GM04503 (cell line): ENCODE measurements around the gene CUX1.

Source experiments
- DNase-seq: peaks from one replicate; pipeline ENCODE4 v3.0.0-alpha.2; 2012; ENCODE audit warnings: low read depth

CUX1 gene

GRCh38 chr7:101957744-101958525 lies 140.5 kb downstream of the CUX1 start:
- no peak for DNase-seq

DNA sequence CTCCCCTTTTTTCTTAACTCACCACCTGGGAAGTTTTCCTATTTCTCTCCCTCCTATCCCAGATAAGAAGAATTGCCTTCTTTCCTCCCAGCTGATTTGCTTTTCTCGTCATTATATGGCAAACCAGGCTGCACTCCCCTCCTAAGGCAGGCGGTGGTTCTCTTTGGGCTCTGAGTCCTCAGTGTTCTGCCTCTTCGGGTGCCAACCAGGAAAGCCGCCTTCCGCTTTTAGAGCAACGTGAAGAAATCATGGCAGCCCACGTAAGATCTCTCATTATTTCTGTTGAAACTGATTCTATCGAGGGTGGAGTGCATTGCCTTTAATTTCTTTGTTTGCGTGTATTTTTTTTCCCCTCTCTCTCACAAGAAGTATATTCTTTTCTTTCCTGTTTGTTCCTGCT lies 141.9 kb downstream of the CUX1 start:
- no peak for DNase-seq

DNA sequence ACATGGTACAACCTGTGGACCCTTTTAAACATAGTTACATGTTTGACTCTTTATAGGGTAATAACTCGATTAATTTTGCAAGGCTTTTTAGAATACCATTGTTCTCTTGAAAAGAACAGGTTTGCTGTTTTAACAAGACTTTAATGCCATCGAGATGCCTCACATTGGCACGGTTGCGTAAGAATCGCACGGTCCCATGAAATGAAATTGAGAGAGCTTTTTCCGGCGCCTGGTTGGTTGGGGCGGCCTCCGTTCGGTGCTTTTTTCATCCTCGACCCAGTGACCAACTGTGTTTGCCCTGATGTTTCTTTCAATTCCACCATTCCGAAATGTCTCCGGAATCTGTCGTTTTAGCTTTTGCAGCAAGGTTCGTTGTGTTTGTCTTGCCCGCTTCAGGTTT lies 142.4 kb downstream of the CUX1 start:
- DNase-seq = no peak

DNA sequence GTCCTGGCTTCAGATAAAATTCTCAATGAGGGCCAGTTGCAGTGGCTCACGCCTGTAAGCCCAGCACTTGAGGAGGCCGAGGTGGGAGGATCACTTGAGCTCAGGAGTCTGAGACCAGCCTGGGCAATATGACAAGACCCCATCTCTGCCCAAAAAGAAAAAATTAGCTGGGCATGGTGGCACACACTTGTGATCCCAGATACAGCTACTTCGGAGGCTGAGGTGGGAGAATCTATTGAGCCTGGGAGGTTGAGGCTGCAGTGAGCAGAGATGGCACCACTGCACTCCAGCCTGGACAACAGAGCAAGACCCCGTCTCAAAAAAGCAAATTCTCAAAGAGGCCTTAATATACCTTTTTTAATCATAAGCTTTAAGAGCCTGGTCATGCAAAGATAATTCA lies 142.9 kb downstream of the CUX1 start:
- DNase-seq = no peak

DNA sequence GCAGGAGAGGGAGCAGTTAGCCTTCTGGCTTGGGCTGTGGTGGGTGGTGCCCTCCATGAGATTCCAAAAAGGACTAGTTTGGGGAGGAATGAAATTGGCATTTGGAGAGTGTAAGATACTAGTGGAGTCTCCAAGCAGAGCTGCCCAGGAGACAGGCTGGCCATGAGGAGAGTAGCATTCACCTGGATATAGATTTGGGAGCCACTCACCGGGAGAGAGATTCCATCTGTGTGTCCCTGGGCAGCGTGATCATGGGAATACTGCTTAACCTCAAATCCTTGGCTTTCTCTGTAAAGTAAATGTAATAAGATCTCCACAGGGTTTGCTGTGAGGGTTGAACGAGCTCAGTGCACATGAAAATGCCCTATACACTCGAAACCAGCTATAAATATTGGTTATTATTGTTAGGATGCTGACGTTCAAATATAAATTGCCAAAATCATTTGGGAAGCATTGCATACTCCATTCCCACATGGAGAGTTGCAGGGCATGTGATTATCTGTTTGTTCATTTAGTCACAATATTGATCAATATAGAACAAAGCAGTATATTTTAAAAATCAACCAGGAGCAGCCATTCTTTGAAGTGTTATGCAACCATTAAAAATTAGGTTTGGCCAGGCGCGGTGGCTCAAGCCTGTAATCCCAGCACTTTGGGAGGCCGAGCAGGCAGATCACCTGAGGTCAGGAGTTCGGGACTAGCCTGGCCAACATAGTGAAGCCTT lies 143.7 kb downstream of the CUX1 start:
- DNase-seq = no peak

GRCh38 chr7:101961811-101962210 lies 144.4 kb downstream of the CUX1 start:
- DNase-seq = no peak

- DNase-seq = no peak
Observed at GRCh38 chr7:101963693-101964092, 146.3 kb downstream of the CUX1 start.

DNA sequence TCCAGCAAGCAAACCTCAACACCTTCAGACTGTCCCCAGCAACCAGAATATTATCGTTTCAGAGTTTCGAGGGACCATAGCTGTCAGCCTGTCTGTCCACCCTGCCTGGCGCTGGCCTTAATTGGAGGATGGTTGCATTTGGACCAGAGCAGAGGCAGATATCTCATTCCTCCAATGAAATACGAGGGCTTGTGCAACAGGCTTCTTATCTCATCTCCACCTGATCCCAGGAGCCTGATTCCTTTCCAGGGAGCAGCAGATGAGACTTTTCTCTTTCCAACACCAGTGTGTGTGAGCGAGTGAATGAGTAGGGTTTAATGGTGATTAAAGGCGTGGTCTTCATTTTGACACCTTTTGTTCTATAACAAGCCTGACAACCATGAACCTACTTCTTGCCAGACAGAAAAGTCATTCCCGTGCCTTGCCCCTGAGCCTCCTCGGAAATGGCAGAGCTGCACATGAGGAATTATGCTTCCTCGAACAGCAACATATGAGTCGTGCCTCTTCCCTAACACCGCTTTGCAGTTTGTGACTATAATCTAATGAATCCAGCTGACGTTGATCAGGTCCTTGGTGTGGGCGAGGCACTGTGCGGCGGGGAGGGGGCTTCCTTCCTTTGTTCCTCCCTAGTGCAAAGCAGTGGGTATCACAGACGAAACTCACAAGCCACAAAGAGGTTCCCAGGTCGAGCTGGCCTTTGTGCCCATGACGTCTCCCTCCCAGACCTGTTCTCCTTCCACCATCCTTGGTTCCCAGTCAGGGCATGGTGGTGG lies 147.4 kb downstream of the CUX1 start:
- no peak for DNase-seq

- DNase-seq = no peak
Observed at GRCh38 chr7:101968720-101969466, 151.5 kb downstream of the CUX1 start.

DNA sequence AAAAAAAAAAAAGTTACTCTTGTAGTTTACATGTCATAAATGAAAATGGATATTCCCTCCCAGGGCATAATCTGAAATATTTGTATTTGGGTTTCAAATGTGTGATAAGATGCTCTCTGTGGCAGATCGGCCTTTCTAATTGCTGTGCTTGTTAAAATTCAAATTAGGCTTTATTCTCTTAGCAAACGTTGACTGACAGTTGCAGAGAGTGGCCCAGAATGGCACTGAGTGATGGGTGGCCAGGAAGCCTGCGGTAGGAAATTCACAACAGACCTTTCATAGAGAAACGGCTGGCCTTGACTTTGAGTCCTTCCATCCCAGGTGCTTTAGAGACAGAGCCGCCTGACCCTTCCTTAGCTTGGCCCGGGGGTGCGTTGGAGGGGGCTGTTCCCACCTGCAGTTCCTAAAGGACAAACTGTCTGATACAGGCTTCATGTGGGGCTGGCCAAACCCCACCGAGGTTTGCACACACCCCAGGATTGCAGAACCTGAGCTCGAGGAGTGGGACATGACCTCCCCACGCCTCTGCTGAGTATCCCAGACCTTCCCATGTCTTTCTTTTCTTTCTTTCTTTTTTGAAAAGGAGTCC lies 152.7 kb downstream of the CUX1 start:
- no peak for DNase-seq

DNA sequence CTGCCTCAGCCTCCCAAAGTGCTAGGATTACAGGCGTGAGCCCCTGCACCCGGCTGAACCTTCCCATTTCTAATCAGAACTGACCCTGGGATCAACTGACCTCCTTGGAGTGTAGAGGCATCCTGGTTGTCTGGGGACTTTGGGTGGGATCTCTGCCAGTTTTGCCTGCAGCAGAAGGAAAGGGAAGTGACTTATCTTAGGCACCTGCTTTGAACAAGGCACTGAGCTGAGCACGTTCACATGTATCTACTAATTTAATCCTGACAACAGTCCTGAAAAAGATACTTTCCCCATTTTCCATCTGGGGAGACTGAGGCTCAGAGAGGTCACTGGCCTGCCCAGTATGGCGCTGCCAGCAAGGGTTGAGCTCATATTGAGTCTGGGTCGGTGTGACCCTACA lies 153.4 kb downstream of the CUX1 start:
- DNase-seq = no peak

- DNase-seq = no peak
Observed at GRCh38 chr7:101971457-101971856, 154.0 kb downstream of the CUX1 start.

GRCh38 chr7:101972627-101973026 lies 155.2 kb downstream of the CUX1 start:
- DNase-seq = no peak

- DNase-seq = no peak
Observed at GRCh38 chr7:101973130-101973529, 155.7 kb downstream of the CUX1 start.

DNA sequence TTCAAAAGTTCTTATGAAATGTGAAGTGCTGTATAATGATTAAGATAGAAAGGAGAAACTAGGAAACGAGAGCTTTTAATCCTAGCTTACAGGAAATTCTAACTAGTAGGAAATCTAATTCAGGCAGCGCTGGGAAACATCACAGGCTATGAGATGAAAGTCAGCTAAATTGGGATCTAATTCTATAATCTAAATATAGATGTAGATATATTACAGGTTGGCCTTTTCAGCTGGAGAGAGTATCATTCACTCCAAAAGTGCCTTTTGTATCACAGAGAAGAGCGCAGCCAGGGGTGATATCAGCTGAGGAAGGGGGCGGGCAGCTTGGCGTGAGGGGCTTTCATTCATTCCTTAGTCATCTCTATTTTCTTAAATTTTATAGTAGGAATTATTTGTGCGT lies 157.0 kb downstream of the CUX1 start:
- DNase-seq = no peak

GRCh38 chr7:101975046-101975445 lies 157.6 kb downstream of the CUX1 start:
- no peak for DNase-seq

DNA sequence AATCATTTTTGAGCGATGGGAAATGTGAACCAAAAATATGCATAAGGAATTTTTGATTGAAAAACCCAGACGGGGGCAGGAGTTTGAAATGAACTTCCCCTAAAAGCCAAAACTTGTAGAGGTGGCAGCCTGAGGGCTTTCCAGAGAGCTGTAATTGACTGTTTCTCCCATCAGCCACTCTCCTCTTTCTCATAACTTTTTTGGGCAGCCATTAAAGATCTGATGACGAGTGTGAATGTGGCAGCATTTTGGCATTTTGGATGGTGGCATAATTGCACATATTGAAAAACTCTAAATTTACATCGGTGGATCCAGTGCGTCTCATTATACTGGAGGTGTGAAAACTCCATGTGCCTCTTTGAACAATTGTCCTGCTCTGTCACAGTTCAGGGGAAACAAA lies 159.0 kb downstream of the CUX1 start:
- no peak for DNase-seq

- DNase-seq = no peak
Observed at GRCh38 chr7:101977249-101977648, 159.8 kb downstream of the CUX1 start.

GRCh38 chr7:101978683-101979082 lies 161.3 kb downstream of the CUX1 start:
- no peak for DNase-seq

DNA sequence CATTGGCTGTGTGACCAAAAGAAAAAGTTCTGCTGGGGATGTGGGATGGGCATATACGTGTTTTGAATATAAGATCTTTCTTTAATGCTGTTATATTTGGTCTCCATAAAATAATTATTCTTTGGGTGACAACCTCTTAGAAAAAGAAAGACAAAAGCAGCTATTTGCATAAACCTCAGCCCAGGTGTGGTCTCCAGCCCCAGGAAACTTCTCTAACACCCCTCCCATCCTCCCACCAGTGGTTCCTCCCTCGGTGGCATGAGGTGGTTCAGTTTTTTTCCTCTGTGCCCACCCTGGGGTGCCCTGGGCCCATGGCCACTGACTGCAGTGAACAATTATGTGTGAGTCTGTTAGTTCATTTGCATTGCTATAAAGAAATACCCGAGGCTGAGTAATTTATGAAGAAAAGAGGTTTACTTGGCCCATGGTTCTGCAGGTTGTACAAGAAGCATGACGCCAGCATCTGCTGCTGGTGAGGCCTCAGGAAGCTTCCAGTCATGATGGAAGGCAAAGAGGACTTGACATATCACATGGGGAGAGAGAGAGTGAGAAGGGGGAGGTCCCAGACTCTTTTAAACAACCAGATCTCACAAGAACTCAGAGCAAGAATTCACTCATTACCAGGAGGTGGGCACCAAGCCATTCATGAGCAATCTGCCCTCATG lies 165.9 kb downstream of the CUX1 start:
- DNase-seq = no peak
